WERI-Rb-1 (cell line): ENCODE results near the gene MTCL1.

Experiments used
- DNase-seq: peaks from one replicate; pipeline ENCODE4 v3.0.0-alpha.2; 2020
- H3K27ac ChIP-seq: fragments of 250-450 bp; sonication (Bioruptor Pico); 2 replicates; pipeline ENCODE4 v1.5.1; 2020; ENCODE audit warnings: mild to moderate bottlenecking, moderate library complexity
- H3K27me3 ChIP-seq: fragments of 250-450 bp; sonication (Bioruptor Pico); 2 replicates; pipeline ENCODE4 v1.5.1; 2021; ENCODE audit warnings: mild to moderate bottlenecking, low read depth, moderate library complexity; ENCODE audit not compliant: insufficient read depth, severe bottlenecking
- H3K36me3 ChIP-seq: fragments of 250-450 bp; sonication (Bioruptor Pico); 2 replicates; pipeline ENCODE4 v1.5.1; 2020; ENCODE audit warnings: mild to moderate bottlenecking, moderate library complexity
- H3K4me3 ChIP-seq: 2 replicates; pipeline ENCODE4 v1.5.1; 2011; ENCODE audit warnings: low read depth, mild to moderate bottlenecking, control low read depth, low read length
- H3K9me3 ChIP-seq: fragments of 250-450 bp; sonication (Bioruptor Pico); 2 replicates; pipeline ENCODE4 v1.5.1; 2021; ENCODE audit warnings: mild to moderate bottlenecking, moderate library complexity; ENCODE audit not compliant: severe bottlenecking
- CTCF ChIP-seq: IDR thresholded peaks from 2 replicates; pipeline ENCODE4 v1.5.1; 2011; ENCODE audit warnings: low read depth, mild to moderate bottlenecking, control low read depth, inconsistent platforms, low read length

Gene MTCL1

GRCh38 chr18:8685141-8685913, 20.0 kb upstream of the MTCL1 start:
- Histone ChIP-seq H3K27me3 (no peaks in the 10 kb centered on the region), H3K27ac (peak overlapping the region; percentile 85), H3K9me3 (no peaks in the 10 kb centered on the region), H3K4me3 (no peak overlapping the region), H3K36me3 (no peaks in the 10 kb centered on the region)
- no peak for TF ChIP-seq CTCF
- DNase-seq: peak; percentile 88

GRCh38 chr18:8685914-8686216, 19.5 kb upstream of the MTCL1 start:
- Histone ChIP-seq H3K9me3 (no peaks in the 10 kb centered on the region), H3K27me3 (no peaks in the 10 kb centered on the region), H3K36me3 (no peaks in the 10 kb centered on the region), H3K27ac (peak overlapping the region; percentile 85), H3K4me3 (no peak overlapping the region)
- no peak for DNase-seq
- TF ChIP-seq CTCF: no peak

GRCh38 chr18:8686611-8687010, 18.7 kb upstream of the MTCL1 start:
- peak overlapping the region; percentile 6 for H3K27ac ChIP-seq
- no peaks in the 10 kb centered on the region for H3K27me3 ChIP-seq
- no peaks in the 10 kb centered on the region for H3K36me3 ChIP-seq
- TF ChIP-seq CTCF: no peak
- H3K4me3 ChIP-seq: no peak overlapping the region
- DNase-seq: no peak
- H3K9me3 ChIP-seq: no peaks in the 10 kb centered on the region

- no peaks in the 10 kb centered on the region for H3K36me3 ChIP-seq
- no peak for TF ChIP-seq CTCF
- no peaks in the 10 kb centered on the region for H3K9me3 ChIP-seq
- H3K27ac ChIP-seq: no peak overlapping the region
- H3K4me3 ChIP-seq: no peak overlapping the region
- no peaks in the 10 kb centered on the region for H3K27me3 ChIP-seq
- DNase-seq: no peak
Measured at GRCh38 chr18:8688216-8688800, 17.0 kb upstream of the MTCL1 start.

GRCh38 chr18:8688816-8689215, 16.5 kb upstream of the MTCL1 start:
- Histone ChIP-seq H3K9me3 (no peaks in the 10 kb centered on the region), H3K36me3 (no peaks in the 10 kb centered on the region), H3K27me3 (no peaks in the 10 kb centered on the region), H3K4me3 (no peak overlapping the region), H3K27ac (no peak overlapping the region)
- no peak for TF ChIP-seq CTCF
- no peak for DNase-seq

GRCh38 chr18:8689517-8689916, 15.8 kb upstream of the MTCL1 start:
- TF ChIP-seq CTCF: no peak

More at GRCh38 chr18:8689517-8689916, 15.8 kb upstream of the MTCL1 start:
- Histone ChIP-seq H3K27ac (no peak overlapping the region), H3K27me3 (no peaks in the 10 kb centered on the region), H3K36me3 (no peaks in the 10 kb centered on the region), H3K4me3 (no peak overlapping the region), H3K9me3 (no peaks in the 10 kb centered on the region)
- no peak for DNase-seq
